Inferior parietal cortex (tissue), 1 donor: ENCODE data around the gene TOR1A.
"Not testable (repeated sequence)": the region's sequence is repeated elsewhere in the genome, so short reads cannot be mapped to it uniquely, and the experiment has no call there.

Source experiments
- DNase-seq: peaks from one replicate; pipeline ENCODE4 v3.0.0-alpha.2; 2016; ENCODE audit errors: extremely low spot score

TOR1A gene

GRCh38 chr9:129816501-129817435, 7.2 kb downstream of the TOR1A start:
- no peak for DNase-seq

GRCh38 chr9:129815278-129815677, 8.7 kb downstream of the TOR1A start:
- DNase-seq, result no peak

DNA sequence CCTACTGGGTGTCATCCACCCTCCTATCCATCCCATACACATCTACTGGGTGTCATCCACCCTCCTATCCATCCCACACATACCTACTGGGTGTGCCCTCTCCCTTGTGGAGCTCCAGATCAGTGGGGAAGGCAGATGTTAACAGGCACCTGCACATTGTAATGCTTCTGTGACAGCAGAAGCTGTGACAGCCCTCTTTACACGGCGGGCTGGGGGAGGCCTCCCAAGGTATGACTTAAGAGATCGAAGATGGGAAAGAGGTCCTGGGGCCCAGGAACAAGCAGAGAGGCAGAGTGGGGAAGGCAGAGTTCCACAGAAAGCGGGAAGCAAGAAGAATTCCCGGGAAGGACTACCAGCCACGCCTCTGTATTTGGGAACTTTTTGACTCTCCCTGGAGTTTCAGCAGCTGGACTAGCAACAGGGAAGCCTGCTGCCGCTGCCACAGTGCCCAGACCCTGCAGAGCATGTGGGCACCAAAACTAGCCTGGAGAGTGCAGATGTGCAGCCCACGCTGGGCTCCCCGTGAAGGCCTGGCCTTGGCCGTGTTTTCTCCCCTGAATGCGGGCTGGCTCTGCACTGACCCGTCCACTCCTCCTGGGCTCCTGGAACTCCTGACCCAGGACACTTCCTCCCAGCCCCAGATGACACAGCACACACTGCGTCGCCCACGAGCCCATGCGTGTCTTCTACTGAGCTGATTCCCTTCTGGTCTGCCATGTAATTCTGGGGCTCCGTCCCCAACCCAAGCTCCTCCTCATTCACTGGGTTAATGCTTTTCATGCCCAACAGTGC, 9.3 kb downstream of the TOR1A start:
- DNase-seq, result no peak

DNA sequence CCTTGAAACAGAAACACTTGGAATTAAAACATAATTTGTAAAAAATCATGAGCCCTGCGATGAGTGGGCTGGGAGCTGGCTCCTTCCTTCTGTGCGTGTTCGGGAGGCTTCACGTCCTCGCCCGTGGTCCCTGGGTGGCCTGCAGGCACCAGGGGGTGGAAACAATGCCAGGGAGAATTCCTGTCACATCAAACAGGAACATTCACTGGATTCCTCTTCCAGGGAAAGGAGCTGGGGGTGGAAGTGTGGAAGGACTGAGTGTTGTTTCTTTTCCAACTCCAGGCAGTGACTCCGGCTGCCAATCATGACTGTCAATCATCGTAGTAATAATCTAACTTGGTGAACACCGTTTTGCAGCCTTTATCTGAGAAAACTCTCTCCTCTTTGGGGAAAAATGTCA, 10.3 kb downstream of the TOR1A start:
- DNase-seq, result no peak

GRCh38 chr9:129812385-129812784, 11.6 kb downstream of the TOR1A start:
- DNase-seq, result no peak

GRCh38 chr9:129811967-129812363, 12.0 kb downstream of the TOR1A start:
- no peak for DNase-seq

DNA sequence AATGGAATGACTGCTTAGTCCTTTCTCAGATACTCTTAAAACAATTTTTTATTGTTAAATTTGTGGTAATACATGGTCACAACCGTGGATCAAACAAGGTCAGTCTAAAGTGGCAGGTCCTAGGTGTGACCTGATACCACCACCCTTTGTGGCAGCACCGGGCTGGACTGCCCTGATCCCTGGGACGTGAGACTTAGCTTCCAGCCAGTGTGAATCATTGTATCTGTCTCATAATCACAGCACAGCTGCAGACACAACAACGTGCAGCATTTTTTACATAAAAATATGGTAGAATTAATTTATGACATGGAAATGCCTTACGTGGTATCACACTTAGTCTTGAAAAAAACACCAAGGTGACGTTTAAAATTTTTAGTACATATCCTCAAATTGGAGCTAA, 13.1 kb downstream of the TOR1A start:
- DNase-seq, result no peak

DNA sequence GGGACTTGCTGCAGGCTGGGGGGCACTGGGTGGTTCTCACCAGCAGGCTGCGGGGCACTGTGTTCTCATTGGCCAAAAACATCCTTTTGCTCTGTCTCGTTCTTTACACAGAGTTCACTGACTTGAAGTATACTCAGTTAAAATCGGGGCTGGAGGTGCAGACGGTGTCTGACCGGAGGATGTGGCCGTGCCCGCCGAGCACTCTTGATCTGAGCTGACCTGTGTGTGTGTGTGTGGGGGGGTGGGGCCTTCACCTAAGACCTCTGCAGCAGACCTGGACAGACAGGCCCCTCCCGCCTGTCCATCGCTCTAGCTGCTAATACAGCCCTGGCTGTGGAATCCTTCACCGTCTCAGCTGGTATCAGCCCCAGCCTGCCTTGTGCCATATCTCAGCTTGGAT, 13.8 kb downstream of the TOR1A start:
- no peak for DNase-seq

DNA sequence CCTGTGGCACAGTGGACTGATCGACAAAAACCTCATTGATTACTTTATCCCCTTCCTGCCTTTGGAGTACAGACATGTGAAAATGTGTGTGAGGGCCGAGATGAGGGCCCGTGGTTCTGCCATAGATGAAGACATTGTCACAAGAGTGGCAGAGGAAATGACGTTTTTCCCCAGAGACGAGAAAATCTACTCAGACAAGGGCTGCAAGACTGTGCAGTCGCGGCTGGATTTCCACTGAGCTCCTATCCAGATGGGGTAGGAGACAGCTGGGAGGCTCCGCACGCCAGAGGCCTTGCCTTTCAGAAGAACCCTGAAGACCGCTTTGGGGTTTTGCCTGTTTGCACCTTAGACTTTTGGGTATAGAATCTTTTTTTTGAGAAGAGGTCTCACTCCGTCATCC, 14.6 kb downstream of the TOR1A start:
- no peak for DNase-seq

GRCh38 chr9:129806061-129806460, 17.9 kb downstream of the TOR1A start:
- DNase-seq, result no peak

DNA sequence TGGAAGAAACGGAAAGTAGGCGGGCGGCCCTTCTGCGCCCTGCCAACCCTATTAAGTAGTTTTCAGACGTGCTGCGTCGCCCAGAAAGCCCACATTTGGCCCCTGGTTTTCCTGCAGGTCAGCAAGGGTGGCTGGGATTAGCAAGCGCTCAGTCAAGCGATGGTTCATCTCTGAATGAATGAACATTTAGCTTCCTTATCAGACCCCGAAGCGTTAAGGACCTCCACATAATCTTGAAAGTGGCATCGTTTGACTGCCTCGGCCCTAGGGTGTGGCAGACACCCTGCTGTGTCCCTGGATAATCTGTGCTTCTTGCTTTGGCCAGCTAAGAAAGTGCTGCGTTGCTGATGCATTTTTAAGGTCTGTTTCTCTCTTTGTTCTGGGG, 20.3 kb downstream of the TOR1A start:
- peak; percentile 9 for DNase-seq

- DNase-seq, result peak; percentile 96
These were observed 20.9 kb downstream of the TOR1A start, which contains the start of gene TOR1B for GRCh38 chr9:129802833-129803675. Gene TOR1B, plus strand, starts transcription at chr9:129803184. Its CDS starts 29 bp downstream, at chr9:129803213.

DNA sequence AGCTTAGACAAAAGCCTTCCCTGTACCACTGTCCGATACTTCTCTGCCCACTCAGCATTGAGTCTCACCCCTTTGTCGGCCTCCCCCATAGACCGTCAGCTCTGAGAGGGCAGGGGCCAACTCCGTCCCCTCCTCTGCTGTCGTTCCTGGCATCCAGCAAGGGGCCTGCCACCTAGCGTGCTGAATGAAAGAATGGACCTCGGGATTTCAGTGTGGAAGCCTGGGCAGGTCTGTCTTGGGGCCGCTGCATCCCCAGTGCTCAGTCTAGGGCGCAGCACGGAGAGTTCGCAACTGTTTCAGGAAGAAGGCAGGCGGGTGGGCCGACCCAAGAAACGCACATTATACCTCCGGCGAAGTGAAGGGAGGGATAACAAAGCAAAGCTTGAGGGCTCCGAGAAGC, 22.4 kb downstream of the TOR1A start:
- no peak for DNase-seq

DNA sequence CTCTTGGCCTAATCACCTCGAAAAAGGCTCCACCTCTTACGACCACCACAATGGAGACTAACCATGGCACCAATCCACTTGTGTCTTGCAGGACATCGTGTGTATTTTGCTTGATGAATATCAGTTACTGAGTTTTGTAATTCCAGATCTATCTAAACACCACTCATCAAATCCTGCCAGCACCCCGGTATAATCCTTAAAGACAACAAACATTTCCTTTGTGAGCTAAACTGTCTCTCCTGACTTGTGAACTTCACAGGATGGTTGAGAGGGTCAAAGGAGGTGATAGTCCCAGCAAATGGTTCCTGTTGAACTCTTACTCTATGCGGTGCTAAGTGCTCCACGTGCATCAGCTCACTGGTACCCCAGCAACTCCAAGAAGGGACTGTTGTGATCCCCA, 25.0 kb downstream of the TOR1A start:
- no peak for DNase-seq

- not testable (repeated sequence) for DNase-seq
These were observed 27.9 kb downstream of the TOR1A start for GRCh38 chr9:129796029-129796428.

GRCh38 chr9:129794549-129794948, 29.4 kb downstream of the TOR1A start:
- DNase-seq, result no peak

DNA sequence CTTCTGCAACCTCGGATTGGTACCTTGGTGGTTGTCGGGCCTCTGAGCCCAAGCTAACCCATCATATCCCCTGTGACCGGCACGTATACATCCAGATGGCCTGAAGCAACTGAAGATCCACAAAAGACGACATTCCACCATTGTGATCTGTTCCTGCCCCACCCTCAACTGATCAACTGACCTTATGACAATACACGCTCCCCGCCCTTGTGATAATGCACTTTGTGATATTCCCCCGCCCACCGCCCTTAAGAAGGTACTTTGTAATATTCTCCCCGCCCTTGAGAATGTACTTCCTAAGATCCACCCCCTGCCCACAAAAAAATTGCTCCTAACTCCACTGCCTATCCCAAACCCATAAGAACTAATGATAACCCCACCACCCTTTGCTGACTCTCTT, 37.5 kb downstream of the TOR1A start:
- DNase-seq, result no peak

DNA sequence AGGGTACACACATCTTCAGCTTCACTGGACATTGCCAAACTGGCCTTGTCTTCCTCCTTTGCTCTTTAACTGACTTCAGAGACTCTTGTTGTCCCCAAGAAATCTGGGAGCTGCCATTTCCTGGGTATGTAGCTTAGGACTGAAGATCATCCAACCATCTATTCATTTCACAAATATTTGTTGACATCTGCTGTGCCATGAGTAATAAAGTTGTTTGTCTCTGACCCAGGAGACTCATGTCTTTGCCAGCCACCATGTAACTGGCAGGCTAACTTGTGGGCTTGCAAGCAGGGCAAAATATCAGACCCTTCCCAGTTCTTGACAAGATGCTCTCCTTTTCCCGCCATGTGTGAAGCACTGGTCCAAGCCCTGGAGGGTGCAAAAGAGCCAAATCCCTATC, 38.1 kb downstream of the TOR1A start:
- DNase-seq, result no peak

DNA sequence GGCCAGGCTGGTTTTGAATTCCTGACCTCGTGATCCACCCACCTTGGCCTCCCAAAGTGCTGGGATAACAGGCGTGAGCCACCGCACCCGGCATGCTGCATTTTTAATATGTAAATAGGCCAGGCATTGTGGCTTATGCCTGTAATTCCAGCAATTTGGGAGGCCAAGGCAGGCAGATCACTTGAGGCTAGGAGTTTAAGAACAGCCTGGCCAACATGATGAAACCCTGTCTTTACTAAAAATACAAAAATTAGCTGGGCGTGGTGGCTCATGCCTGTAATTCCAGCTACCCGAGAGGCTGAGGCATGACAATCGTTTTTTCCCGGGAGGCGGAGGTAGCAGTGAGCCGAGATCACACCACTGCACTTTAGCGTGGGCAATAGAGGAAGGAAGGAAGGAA, 39.0 kb downstream of the TOR1A start:
- DNase-seq, result not testable (repeated sequence)

DNA sequence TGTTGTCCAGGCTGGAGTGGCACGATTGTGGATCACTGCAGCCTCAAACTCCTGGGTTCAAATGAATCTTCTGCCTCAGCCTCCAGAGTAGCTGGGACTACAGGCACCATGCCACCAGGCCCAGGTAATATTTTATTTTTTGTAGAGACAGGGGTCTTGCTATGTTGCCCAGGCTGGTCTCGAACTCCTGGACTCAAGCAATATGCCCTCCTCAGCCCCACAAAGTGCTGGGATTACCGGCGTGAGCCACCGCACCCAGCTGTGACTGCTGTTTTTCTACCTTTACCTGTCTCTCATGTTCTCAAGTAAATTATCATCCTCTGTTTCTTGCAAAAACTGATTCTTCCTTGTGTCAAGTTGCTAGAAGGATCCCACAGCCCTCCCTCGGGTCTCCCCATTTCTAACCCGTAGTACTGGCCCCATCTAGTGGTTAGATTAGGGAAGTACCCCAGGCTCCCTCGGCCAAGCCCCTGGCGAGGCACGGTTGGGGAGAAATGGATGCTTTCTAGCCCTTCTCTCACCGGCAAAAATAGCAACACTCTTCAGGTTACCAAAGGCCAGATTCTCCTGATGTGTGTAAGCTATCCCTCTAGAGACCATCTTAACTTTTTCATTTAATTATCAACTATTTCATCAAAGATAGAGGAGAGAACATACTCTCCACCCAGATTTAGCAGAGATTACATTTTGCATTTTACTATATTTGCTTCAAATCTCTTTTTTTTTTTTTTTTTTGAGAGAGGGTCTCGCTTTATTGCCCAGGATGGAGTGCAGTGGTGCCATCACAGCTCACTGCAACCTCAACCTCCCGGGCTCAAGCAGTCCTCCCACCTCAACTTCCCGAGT, 40.2 kb downstream of the TOR1A start:
- DNase-seq, result peak; percentile 89

DNA sequence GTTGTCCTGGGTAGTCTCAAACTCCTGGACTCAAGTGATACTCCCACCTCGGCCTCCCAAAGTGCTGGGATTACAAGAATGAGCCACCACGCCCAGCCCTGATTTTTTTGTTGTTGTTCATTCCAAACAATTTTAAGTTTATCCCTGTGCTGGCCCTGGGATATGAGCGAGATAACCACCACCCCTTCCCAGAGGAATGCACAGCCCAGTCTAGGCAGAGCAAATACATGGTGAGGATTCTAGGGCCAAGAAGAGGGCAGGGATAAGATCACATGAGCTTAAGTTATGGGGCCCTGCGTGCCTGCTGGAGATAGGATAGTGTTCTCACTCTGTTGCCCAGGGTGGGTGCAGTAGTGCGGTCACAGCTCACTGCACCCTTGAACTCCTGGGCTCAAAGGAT, 42.0 kb downstream of the TOR1A start:
- DNase-seq, result no peak
